ENCODE measurements around the gene MYH7. TPM values are rescaled to one million over a fixed set of nuclear protein-coding genes. Genes with fewer than 3 reads are reported as not detected.
"Not testable (repeated sequence)": the region's sequence is repeated elsewhere in the genome, so short reads cannot be mapped to it uniquely, and the experiment has no call there.

Gene MYH7
- polyA plus RNA-seq, 1 experiment: not detected

GRCh38 chr14:23388996-23389395, 46.5 kb downstream of the MYH7 start:
- no peak overlapping the region for H3K4me3 ChIP-seq (ENCODE audit: low read depth, low read length)
- CTCF ChIA-PET: interaction anchor here (0.8 to 1.0 kb wide), 2 partner anchors 9 kb away, joined by 4 read pairs; no protein-coding TSS in a partner anchor

GRCh38 chr14:23387916-23388882, 47.3 kb downstream of the MYH7 start:
- TF ChIP-seq CTCF (IDR thresholded peaks at IDR 0.05; ENCODE audit: low read depth, low read length): no peak
- Histone ChIP-seq H3K27ac (ENCODE audit: low read depth, low read length) (no peak overlapping the region), H3K9me3 (ENCODE audit: control insufficient read depth, insufficient read depth, low read length) (no peaks in the 10 kb centered on the region), H3K27me3 (ENCODE audit: control insufficient read depth, insufficient read depth, low read length) (peaks cover 25% of the 10 kb centered on the region), H3K4me3 (ENCODE audit: low read depth, low read length) (no peak overlapping the region)
- POLR2A ChIA-PET: no interaction called here
- DNase-seq (ENCODE audit: low read depth, low spot score): no peak
- CTCF ChIA-PET: interaction anchor here (1.0 kb wide), 1 partner anchor 8 kb away, joined by 4 read pairs; no protein-coding TSS in a partner anchor

More at GRCh38 chr14:23388996-23389395, 46.5 kb downstream of the MYH7 start:
- no peak overlapping the region for H3K27ac ChIP-seq (ENCODE audit: low read depth, low read length)
- DNase-seq (ENCODE audit: low read depth, low spot score): no peak
- POLR2A ChIA-PET: no interaction called here
- H3K27me3 ChIP-seq (ENCODE audit: control insufficient read depth, insufficient read depth, low read length): peaks cover 24% of the 10 kb centered on the region
- TF ChIP-seq CTCF (IDR thresholded peaks at IDR 0.05; ENCODE audit: low read depth, low read length): no peak
- no peaks in the 10 kb centered on the region for H3K9me3 ChIP-seq (ENCODE audit: control insufficient read depth, insufficient read depth, low read length)

- POLR2A ChIA-PET: no interaction called here
- peaks cover 27% of the 10 kb centered on the region for H3K27me3 ChIP-seq (ENCODE audit: control insufficient read depth, insufficient read depth, low read length)
- DNase-seq (ENCODE audit: low read depth, low spot score): no peak
- H3K4me3 ChIP-seq (ENCODE audit: low read depth, low read length): no peak overlapping the region
- no peak for TF ChIP-seq CTCF (IDR thresholded peaks at IDR 0.05; ENCODE audit: low read depth, low read length)
- CTCF ChIA-PET: no interaction called here
- H3K27ac ChIP-seq (ENCODE audit: low read depth, low read length): no peak overlapping the region
- no peaks in the 10 kb centered on the region for H3K9me3 ChIP-seq (ENCODE audit: control insufficient read depth, insufficient read depth, low read length)
These were observed 48.5 kb downstream of the MYH7 start for GRCh38 chr14:23386999-23387398.

- POLR2A ChIA-PET; DNase-seq (ENCODE audit: low read depth, low spot score); H3K27ac ChIP-seq (ENCODE audit: low read depth, low read length); H3K4me3 ChIP-seq (ENCODE audit: low read depth, low read length); H3K9me3 ChIP-seq (ENCODE audit: control insufficient read depth, insufficient read depth, low read length); CTCF ChIA-PET: not testable (repeated sequence)
- H3K27me3 ChIP-seq (ENCODE audit: control insufficient read depth, insufficient read depth, low read length): peaks cover 29% of the 10 kb centered on the region
These were observed 49.2 kb downstream of the MYH7 start for GRCh38 chr14:23386266-23386657.

GRCh38 chr14:23385642-23386265, 49.7 kb downstream of the MYH7 start:
- ChIA-PET CTCF (interaction anchor here (0.5 kb wide), 1 partner anchor 93 kb away, joined by 3 read pairs; no protein-coding TSS in a partner anchor), POLR2A (no interaction called here)
- no peak overlapping the region for H3K4me3 ChIP-seq (ENCODE audit: low read depth, low read length)
- H3K9me3 ChIP-seq (ENCODE audit: control insufficient read depth, insufficient read depth, low read length): no peaks in the 10 kb centered on the region
- DNase-seq (ENCODE audit: low read depth, low spot score): no peak
- no peak overlapping the region for H3K27ac ChIP-seq (ENCODE audit: low read depth, low read length)
- no peak for TF ChIP-seq CTCF (IDR thresholded peaks at IDR 0.05; ENCODE audit: low read depth, low read length)
- H3K27me3 ChIP-seq (ENCODE audit: control insufficient read depth, insufficient read depth, low read length): peaks cover 29% of the 10 kb centered on the region

Data from AG04450 (cell line).